Skeletal muscle tissue (tissue), 4 donors: Measurements from ENCODE around the gene CISD3. TPM values are rescaled to one million over a fixed set of nuclear protein-coding genes. Genes with fewer than 3 reads are reported as not detected.

Experiments
- H3K27ac ChIP-seq: one replicate; pipeline ENCODE4 v1.7.0; 2013; ENCODE audit warnings: mild to moderate bottlenecking, low read depth, low read length, inconsistent platforms
- H3K27me3 ChIP-seq, 3 donors: one replicate each; pipeline ENCODE4 v1.7.0; 2013; ENCODE audit warnings: low read length in 3 of 3; ENCODE audit not compliant: control insufficient read depth in 3 of 3, insufficient read depth in 3 of 3
- H3K36me3 ChIP-seq, 3 donors: one replicate each; pipeline ENCODE4 v1.7.0; 2013; ENCODE audit warnings: low read length in 3 of 3; ENCODE audit not compliant: control insufficient read depth in 3 of 3, insufficient read depth in 3 of 3
- H3K4me1 ChIP-seq, 3 donors: one replicate each; pipeline ENCODE4 v1.7.0; 2013; ENCODE audit warnings: low read length in 3 of 3, mild to moderate bottlenecking in 3 of 3; ENCODE audit not compliant: control insufficient read depth in 3 of 3, insufficient read depth in 3 of 3
- H3K4me3 ChIP-seq, 3 donors: one replicate each; pipeline ENCODE4 v1.7.0; 2013; ENCODE audit warnings: low read length in 3 of 3
- H3K9ac ChIP-seq, 3 donors: one replicate each; pipeline ENCODE4 v1.7.0; 2013; ENCODE audit warnings: low read length in 3 of 3, mild to moderate bottlenecking in 3 of 3, moderate library complexity in 2 of 3, low read depth in 1 of 3
- H3K9me3 ChIP-seq, 3 donors: one replicate each; pipeline ENCODE4 v1.7.0; 2013; ENCODE audit warnings: low read length in 3 of 3; ENCODE audit not compliant: control insufficient read depth in 3 of 3
- total RNA-seq: library from RNA; depleted of rRNA; stranded (reverse); fragments of >200 nt; gene quantifications from one replicate; pipeline ENCODE4 v1.2.3, GENCODE V29; 2014
- donor health status: Osteomylitis.

The CISD3 gene
- total RNA-seq, 1 donor from 2014 or later, result 3.1 TPM

DNA sequence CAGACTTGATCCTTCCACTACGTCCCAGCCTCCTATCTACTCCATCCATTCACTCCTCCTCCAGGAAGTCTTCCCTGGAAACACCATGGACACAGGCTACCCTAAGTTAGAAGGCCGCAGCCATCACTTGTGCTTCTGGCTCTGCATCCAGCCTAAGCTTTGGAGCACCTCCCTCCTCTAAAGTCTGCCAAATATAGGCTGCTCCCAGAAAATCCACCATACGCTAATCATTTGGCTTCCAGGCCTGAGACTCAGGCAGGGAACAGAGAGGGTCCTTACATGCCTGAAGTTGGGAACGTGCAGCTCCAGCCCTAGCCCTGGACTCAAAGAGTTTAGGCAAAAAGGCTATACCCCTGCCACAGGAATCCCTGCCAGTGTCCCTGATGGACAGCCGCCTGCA, 11.3 kb downstream of the CISD3 start:
- Histone ChIP-seq H3K4me3 (peak overlapping the region in 1 of 3 donors; percentile 38), H3K4me1 (peaks cover 23 to 34% (median 30%) of the 10 kb centered on the region in 3 donors), H3K27me3 (peaks cover 14 to 23% (median 19%) of the 10 kb centered on the region in 3 donors), H3K36me3 (peaks cover 0 to 14% (median 12%) of the 10 kb centered on the region in 3 donors), H3K9ac (peak overlapping the region; percentile 56 to 62 (median 57)), H3K9me3 (no peaks in the 10 kb centered on the region), H3K27ac (peak overlapping the region; percentile 76)

DNA sequence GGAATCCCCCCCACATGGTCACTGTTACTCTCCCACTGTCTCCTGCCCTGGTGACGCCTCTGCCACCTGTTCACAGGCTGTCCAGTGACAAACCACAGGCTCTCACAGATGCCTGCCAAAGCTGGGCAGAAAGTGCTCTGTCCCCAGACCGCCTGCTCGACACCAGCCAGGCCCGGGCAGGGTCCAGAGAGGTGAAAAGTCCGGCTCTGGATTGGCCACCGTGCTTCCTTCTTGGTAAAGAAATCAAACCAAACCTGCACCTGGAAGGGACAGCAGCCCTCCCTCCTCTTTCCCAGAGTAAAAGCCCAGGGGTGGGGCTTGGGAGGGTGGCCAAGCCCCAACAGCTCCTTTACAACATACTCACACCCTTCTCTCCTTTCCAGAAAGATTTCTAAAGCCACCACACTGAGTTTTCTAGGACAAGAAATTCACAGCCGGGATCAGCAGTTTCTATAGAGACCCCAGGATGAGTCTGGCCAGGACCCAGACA, 11.8 kb downstream of the CISD3 start:
- Histone ChIP-seq H3K36me3 (peaks cover 0 to 14% (median 12%) of the 10 kb centered on the region in 3 donors), H3K27me3 (peaks cover 14 to 25% (median 24%) of the 10 kb centered on the region in 3 donors), H3K9me3 (no peaks in the 10 kb centered on the region), H3K9ac (peak overlapping the region; percentile 56 to 62 (median 57)), H3K4me3 (peak overlapping the region in 1 of 3 donors; percentile 38), H3K27ac (peak overlapping the region; percentile 76), H3K4me1 (peaks cover 25 to 39% (median 34%) of the 10 kb centered on the region in 3 donors)

GRCh38 chr17:38742411-38743308, 12.5 kb downstream of the CISD3 start:
- Histone ChIP-seq H3K27ac (peak overlapping the region; percentile 76), H3K27me3 (peaks cover 15 to 26% (median 26%) of the 10 kb centered on the region in 3 donors), H3K9ac (peak overlapping the region in 2 of 3 donors; percentile 56 to 62), H3K4me3 (peak overlapping the region in 1 of 3 donors; percentile 17), H3K4me1 (peaks cover 26 to 42% (median 34%) of the 10 kb centered on the region in 3 donors), H3K36me3 (peaks cover 0 to 12% (median 12%) of the 10 kb centered on the region in 3 donors), H3K9me3 (no peaks in the 10 kb centered on the region)

DNA sequence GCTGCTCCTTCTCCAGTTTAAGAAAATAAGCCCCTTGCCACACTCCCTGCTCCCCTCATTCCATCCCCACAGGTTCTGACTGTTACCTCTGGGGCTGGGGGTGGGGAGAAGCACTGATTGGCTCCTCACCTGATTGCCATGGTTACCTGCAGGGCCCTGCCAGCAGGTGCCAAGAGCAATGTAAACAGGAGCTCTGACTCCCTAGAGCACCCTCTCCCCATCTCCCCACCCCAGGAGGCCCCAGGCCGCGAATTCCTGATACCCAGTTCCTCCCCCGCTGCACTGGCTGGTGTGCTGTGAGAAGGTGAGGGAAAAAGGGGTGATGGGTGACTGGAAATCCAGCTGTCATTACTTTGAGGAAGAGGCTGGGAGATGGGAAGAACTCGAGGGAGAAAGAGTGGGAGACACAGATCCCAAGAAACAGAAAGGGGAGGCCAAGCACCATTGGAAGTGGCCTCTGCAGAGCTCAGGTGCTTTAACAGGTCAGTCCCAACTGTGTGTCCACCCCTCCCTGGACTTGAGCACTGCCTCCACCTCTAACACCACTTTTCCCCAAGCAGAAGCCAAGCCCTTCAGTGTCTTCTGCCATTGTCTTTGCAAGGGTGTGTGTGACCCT, 13.5 kb downstream of the CISD3 start:
- Histone ChIP-seq H3K9me3 (no peaks in the 10 kb centered on the region), H3K4me1 (peaks cover 33 to 47% (median 37%) of the 10 kb centered on the region in 3 donors), H3K4me3 (no peak overlapping the region), H3K9ac (no peak overlapping the region), H3K27me3 (peaks cover 19 to 32% (median 28%) of the 10 kb centered on the region in 3 donors), H3K27ac (no peak overlapping the region), H3K36me3 (peaks cover 0 to 8% (median 8%) of the 10 kb centered on the region in 3 donors)

DNA sequence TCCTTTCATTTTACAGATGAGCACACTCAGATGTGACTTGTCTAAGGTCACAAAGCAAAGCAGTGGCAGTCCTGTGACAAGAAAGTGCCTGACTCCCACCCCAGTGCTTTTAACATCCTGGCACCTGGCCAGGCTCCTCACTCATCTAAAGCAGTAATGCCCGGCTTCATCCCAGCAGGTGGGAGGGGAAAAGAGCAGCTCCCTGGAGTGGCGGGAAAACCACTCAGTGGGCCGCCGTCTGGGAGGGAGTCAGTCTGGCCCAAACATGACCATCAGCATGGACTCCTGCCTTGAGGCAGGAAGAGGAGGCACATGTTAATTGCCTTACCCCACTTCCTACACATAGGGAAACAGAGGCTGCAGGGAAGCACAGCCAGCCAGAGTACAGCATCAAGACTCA, 15.4 kb downstream of the CISD3 start:
- Histone ChIP-seq H3K27ac (no peak overlapping the region), H3K36me3 (no peaks in the 10 kb centered on the region), H3K27me3 (peaks cover 11 to 42% (median 30%) of the 10 kb centered on the region in 3 donors), H3K9ac (peak overlapping the region in 1 of 3 donors; percentile 33), H3K4me3 (no peak overlapping the region), H3K9me3 (no peaks in the 10 kb centered on the region), H3K4me1 (peaks cover 50 to 65% (median 51%) of the 10 kb centered on the region in 3 donors)

GRCh38 chr17:38746004-38746848, 16.1 kb downstream of the CISD3 start:
- Histone ChIP-seq H3K9ac (peak overlapping the region in 2 of 3 donors; percentile 23 to 50), H3K4me3 (peak overlapping the region in 1 of 3 donors; percentile 76), H3K27ac (no peak overlapping the region), H3K36me3 (no peaks in the 10 kb centered on the region), H3K9me3 (no peaks in the 10 kb centered on the region), H3K27me3 (peaks cover 11 to 49% (median 36%) of the 10 kb centered on the region in 3 donors), H3K4me1 (peaks cover 47 to 66% (median 56%) of the 10 kb centered on the region in 3 donors)

DNA sequence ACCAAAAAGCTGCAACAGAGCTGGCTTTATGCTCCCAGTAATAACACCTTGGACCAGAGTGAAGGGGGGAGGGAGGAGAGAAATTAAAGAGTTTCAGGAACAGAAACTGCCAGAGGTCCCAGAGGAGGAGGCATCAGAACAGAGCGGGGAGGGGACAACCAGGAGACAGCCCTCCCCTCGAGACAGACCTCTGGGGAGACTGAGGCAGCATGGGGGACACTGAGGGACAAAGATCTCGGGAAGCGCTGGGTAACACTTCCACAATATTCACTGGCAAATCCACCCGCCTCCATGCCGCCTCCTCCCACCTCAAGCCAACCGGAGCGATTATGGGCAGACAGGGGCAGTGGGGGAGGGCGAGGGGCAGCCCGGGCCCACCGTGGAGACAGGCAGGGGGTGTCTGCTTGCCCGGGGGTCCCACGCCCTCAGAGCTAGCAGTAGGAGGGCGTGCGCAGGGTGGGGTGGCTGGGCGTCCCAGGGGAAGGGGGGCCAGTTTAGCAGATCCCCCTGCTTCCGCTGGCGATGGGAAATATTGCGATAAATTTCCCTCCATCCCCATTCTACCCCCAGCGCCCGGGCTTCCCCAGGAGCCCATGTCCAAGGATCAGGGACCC, 16.8 kb downstream of the CISD3 start:
- Histone ChIP-seq H3K9ac (peak overlapping the region; percentile 10 to 50 (median 23)), H3K27me3 (peaks cover 11 to 55% (median 39%) of the 10 kb centered on the region in 3 donors), H3K4me1 (peaks cover 43 to 62% (median 53%) of the 10 kb centered on the region in 3 donors), H3K36me3 (no peaks in the 10 kb centered on the region), H3K27ac (no peak overlapping the region), H3K4me3 (peak overlapping the region in 2 of 3 donors; percentile 54 to 76), H3K9me3 (no peaks in the 10 kb centered on the region)

- H3K9ac ChIP-seq, result peak overlapping the region; percentile 64 to 76 (median 68)
- no peaks in the 10 kb centered on the region for H3K9me3 ChIP-seq
- H3K4me3 ChIP-seq, result peak overlapping the region; percentile 64 to 76 (median 70)
- peaks cover 40 to 60% (median 50%) of the 10 kb centered on the region in 3 donors for H3K4me1 ChIP-seq
- peaks cover 11 to 59% (median 39%) of the 10 kb centered on the region in 3 donors for H3K27me3 ChIP-seq
- H3K36me3 ChIP-seq, result peaks cover 0 to under 1% (median 0%) of the 10 kb centered on the region in 3 donors
- H3K27ac ChIP-seq, result peak overlapping the region; percentile 62
Measured at GRCh38 chr17:38747463-38748148, 17.5 kb downstream of the CISD3 start.
